ENCODE results near the gene SPIB.
A peak's percentile ranks its signal among the peaks of the same experiment; 100 is the strongest.
"Not testable (repeated sequence)": the region's sequence is repeated elsewhere in the genome, so short reads cannot be mapped to it uniquely, and the experiment has no call there.

Gene SPIB

GRCh38 chr19:50419580-50420035 lies 870 bp downstream of the SPIB start:
- no peak for DNase-seq

GRCh38 chr19:50420127-50420526 lies 1.4 kb downstream of the SPIB start:
- no peak for DNase-seq

GRCh38 chr19:50420808-50421207 lies 2.1 kb downstream of the SPIB start:
- no peak for DNase-seq

- no peak for DNase-seq
Measured at GRCh38 chr19:50422397-50423278, 3.9 kb downstream of the SPIB start.

DNA sequence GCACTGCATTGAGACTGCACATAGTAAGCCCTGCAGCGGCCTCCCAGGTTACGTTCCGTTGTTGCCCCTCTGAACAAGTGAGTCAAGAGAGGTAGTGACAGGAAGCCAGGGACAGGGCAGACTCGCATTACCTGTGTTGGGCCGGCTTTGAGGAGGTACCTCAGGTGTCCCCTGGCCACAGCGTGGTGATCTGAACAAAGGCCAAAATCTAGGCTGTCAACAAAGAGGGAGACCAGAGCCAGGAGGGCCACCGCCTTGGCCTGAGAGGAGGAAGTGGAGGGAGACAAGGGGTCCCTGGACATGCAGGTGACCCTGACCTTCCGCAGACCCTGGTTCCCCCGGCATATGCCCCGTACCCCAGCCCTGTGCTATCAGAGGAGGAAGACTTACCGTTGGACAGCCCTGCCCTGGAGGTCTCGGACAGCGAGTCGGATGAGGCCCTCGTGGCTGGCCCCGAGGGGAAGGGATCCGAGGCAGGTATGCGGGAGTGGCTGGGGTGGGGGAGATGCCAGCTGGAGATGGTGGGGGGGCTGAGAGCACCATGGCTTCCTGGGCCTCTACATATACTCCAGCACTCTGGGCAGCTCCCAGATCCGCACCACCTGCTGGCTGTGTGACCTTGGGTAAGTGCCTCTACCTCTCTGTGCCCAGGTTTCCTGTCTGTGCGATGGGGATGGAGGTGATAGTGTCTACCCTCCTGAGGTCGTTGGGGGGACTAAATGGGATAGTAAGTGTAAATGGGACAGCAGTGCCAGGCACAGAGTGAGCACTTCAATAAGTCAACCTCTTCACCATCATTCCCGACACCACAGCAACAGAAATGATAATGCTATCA lies 4.8 kb downstream of the SPIB start:
- DNase-seq = no peak

GRCh38 chr19:50425581-50425980 lies 6.8 kb downstream of the SPIB start:
- DNase-seq = no peak

DNA sequence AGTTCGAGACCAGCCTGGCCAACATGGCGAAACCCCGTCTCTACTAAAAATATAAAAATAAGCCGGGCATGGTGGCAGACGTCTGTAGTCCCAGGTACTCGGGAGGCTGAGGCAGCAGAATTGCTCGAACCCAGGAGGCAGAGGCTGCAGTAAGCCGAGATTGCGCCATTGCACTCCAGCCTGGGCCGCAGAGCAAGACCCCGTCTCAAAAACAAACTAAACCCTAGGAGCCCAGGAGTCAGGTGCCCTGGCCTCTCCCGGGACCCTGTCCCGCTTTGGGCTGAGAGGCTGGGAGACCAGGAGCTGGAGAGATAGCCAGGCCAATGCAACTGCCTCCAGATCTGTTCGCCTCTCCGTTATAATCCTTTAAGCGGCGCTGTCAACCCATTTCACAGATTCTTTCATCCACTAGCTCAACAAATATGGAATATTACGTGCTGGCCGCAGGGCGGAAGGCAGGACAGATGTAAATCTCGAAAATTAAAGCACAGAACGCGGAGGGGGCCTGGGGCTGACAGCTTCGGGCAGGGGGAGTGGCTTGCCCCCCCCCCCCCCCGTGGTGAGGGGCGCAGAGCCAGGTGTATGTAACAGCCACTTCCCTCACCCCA lies 8.7 kb downstream of the SPIB start:
- DNase-seq = no peak

- peak in 1 of 2 experiments; percentile 41 for DNase-seq
Measured at GRCh38 chr19:50427997-50428425, 9.3 kb downstream of the SPIB start.

DNA sequence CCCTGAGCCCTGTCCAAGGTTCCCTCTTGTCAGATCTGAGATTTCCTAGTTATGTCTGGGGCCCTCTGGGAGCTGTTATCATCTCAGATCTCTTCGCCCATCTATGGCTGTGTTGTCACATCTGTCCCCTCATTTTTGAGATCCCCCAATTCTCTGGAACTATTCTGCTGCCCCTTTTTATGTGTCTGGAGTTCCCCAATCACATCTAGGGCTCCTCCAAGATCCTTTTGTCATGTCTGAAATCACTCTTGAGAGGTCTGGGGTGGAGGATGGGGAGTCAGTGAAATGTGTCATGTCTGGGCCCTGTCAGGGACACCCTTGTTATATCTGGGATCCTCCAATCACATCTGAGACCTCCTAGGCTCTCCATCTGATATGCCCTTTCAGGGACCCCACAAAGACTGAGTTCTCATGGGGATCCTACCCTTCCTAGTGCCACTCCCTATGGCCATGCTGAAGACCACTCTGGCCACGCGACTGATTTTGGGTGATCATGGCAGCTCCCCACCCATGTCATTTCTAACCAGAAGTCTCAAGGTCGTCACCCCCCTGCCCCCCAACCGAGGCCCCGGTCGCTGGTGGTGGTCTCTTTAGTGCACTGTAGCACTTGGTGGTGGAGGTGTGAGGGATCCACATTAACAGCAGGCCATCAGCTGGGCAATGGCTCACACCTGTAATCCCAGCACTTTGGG lies 10.2 kb downstream of the SPIB start:
- DNase-seq = no peak

- DNase-seq = no peak
Measured at GRCh38 chr19:50430888-50431342, 12.2 kb downstream of the SPIB start.

DNA sequence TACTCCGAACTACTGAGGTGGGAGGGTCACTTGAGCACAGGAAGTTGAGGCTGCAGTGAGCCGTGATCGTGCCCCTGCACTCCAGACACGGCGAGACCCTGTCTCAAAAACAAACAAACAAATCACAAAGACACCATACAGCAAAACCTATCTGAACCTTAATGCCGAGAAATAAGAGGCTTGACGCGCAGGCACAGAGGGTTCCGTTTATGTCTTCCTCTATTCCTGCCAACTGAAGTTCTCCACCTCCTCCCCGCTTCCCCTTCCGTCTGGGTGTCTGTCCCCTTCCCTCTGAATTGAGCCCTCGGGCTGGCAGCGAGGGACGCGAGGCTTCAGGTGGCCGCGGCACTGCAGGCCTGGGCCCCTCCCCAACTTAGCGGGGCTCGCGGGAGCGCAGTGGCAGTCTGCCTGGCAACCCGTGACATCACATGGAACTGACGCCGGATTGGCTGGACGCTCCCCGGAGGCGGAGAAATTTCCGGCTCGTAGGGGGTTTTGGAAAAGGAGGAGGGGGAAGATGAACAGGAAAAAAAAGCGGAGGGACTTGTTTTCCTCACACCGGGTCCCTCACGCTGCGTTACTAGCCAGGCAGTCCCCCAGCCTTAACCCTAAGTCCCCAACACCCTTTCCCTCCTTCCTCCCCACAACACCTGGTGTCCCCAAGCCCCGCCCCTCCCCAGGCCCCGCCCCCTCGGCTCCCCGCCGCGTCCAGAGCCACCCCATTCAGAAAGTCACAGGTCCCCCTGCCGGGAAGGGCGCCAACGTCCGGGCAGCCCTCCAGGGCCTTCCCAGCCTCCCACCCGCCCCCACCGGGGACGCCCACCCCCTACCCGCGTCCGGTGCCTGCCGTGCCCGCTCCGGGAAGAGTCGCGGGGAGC lies 12.8 kb downstream of the SPIB start:
- DNase-seq = peak; percentile 83 to 85

GRCh38 chr19:50432221-50433028 lies 13.7 kb downstream of the SPIB start, which contains the start of gene MYBPC2:
MYBPC2 (plus strand) TSS chr19:50432892; CDS start chr19:50432954, 62 bp downstream.
- no peak for DNase-seq

DNA sequence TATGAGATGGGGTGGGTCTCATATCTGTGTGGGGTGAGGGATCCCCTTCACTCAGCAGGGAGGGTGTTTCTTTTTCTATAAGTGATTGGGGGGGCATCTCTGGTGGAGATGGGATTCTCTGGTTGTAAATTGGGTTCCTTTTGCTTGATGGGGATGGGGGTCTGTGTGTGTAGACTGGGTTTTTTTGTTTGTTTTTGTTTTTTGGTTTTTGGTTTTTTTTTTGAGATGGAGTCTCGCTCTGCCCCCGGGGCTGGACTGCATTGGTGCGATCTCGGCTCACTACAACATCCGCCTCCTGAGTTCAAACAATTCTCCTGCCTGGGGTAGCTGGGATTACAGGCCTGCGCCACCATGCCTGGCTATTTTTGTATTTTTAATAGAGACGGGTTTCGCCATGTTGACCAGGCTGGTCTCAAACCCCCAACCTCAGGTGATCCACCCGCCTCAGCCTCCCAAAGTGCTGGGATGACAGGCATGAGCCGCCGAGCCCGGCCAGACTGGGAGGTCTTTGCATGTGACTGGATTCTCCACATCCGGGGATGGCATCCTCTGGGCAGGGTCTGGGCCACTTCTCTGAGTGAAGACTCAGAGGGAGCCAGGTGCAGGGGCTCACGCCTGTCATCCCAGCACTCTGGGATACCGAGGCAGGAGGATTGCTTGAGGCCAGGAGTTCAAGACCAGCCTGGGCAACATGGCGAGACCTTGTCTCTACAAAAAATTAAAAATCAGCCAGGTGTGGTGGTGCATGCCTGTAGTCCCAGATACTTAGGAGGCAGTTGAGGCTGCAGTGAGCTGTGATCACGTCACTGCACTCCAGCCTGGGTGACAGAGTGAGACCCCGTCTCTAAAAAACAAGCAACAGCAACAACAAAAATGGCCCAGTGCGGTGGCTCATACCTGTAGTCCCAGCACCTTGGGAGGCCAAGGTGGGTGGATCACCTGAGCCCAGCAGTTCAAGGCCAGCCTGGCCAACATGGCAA lies 14.8 kb downstream of the SPIB start:
- no peak for DNase-seq

GRCh38 chr19:50434525-50434924 lies 15.8 kb downstream of the SPIB start:
- no peak for DNase-seq

- DNase-seq = no peak
Measured at GRCh38 chr19:50435221-50435620, 16.5 kb downstream of the SPIB start.

GRCh38 chr19:50435627-50436026 lies 16.9 kb downstream of the SPIB start:
- no peak for DNase-seq

GRCh38 chr19:50437862-50438449 lies 19.2 kb downstream of the SPIB start:
- DNase-seq = no peak

GRCh38 chr19:50439130-50439529 lies 20.4 kb downstream of the SPIB start:
- not testable (repeated sequence) for DNase-seq

DNA sequence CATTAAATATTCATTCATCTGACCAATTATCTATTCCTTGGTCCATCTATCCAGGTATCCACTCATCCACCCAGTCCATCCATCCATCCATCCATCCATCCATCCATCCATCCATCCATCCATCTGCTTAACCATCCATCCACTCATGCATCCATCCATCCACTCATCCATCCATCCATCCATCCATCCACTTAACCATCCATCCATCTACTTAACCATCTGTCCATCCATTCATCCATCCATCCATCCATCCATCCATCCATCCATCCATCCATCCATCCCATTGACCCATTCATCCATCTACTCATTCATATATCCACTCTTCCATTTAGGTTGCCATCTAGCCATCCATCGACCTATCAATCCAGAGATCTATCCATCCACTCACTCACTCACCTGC lies 25.3 kb downstream of the SPIB start:
- no peak for DNase-seq
